ENCODE results near the gene PTPRN2. TPM values are rescaled to one million over a fixed set of nuclear protein-coding genes. Genes with fewer than 3 reads are reported as not detected.

PTPRN2 gene
- total RNA-seq, 1 experiment from 2014 or later: 2.1 TPM

- Histone ChIP-seq H3K4me1 (ENCODE audit: control insufficient read depth in 1 of 2, insufficient read depth in 2 of 2, low read length in 2 of 2) (peaks cover 6 to 13% of the 10 kb centered on the region in 2 experiments), H3K36me3 (ENCODE audit: control insufficient read depth in 1 of 2, insufficient read depth in 2 of 2, low read length in 2 of 2) (no peaks in the 10 kb centered on the region), H3K9me3 (ENCODE audit: control insufficient read depth in 1 of 2, insufficient read depth in 1 of 2, low read depth in 1 of 2, low read length in 2 of 2) (no peaks in the 10 kb centered on the region; a peak in 1 of 4 replicates), H3K79me2 (ENCODE audit: insufficient read depth, low read length) (no peaks in the 10 kb centered on the region), H3K9ac (ENCODE audit: low read length) (no peak overlapping the region), H3K4me3 (replicated peaks in 1 of 2; ENCODE audit: low read depth in 1 of 2, low read length in 2 of 2) (no peak overlapping the region), H4K20me1 (ENCODE audit: insufficient read depth) (no peaks in the 10 kb centered on the region), H2AFZ (ENCODE audit: low read depth, low read length, poor library complexity, severe bottlenecking) (no peak overlapping the region), H3K27me3 (ENCODE audit: insufficient read depth, low read length) (no peaks in the 10 kb centered on the region), H3K27ac (ENCODE audit: low read depth, low read length) (no peak overlapping the region), H3K4me2 (ENCODE audit: low read length) (no peak overlapping the region), H3K9me2 (ENCODE audit: insufficient read depth) (no peaks in the 10 kb centered on the region)
- ChIA-PET CTCF (interaction anchor here (1.4 kb wide), 1 partner anchor 20 kb away, joined by 4 read pairs; no protein-coding TSS in a partner anchor), POLR2A (no interaction called here), RAD21 (ENCODE audit: low non-redundant PET in 1 of 2, low total read pairs in 2 of 2, uncharacterized antibody in 2 of 2, unreplicated experiment in 2 of 2) (no interaction called here)
- BruUV-seq (replicated peaks): no TSS peak
- DNase-seq (ENCODE audit: low read depth, low spot score) (no peak), ATAC-seq (no peak)
- intact Hi-C loops (cut with micrococcal nuclease): no loop called here
- no peak for TF ChIP-seq CTCF (IDR thresholded peaks at IDR 0.05 in 2 of 3, conservative IDR thresholded peaks at IDR 0.05 in 1 of 3; ENCODE audit: borderline replicate concordance in 1 of 3, insufficient read depth in 1 of 3, low read depth in 2 of 3, low read length in 2 of 3)
- TF ChIP-seq CEBPB (IDR thresholded peaks at IDR 0.05; ENCODE audit: low read depth): no peak
- TF ChIP-seq CBX3 (IDR thresholded peaks at IDR 0.05; ENCODE audit: low read depth): no peak
Measured at GRCh38 chr7:157494506-157495176, 1093.0 kb downstream of the PTPRN2 start.

- Histone ChIP-seq H3K79me2 (ENCODE audit: insufficient read depth, low read length) (no peaks in the 10 kb centered on the region), H3K27me3 (ENCODE audit: insufficient read depth, low read length) (no peaks in the 10 kb centered on the region), H3K36me3 (ENCODE audit: control insufficient read depth in 1 of 2, insufficient read depth in 2 of 2, low read length in 2 of 2) (no peaks in the 10 kb centered on the region), H3K9me2 (ENCODE audit: insufficient read depth) (no peaks in the 10 kb centered on the region), H4K20me1 (ENCODE audit: insufficient read depth) (no peaks in the 10 kb centered on the region), H3K4me2 (ENCODE audit: low read length) (no peak overlapping the region), H3K9me3 (ENCODE audit: control insufficient read depth in 1 of 2, insufficient read depth in 1 of 2, low read depth in 1 of 2, low read length in 2 of 2) (no peaks in the 10 kb centered on the region; a peak in 1 of 4 replicates), H2AFZ (ENCODE audit: low read depth, low read length, poor library complexity, severe bottlenecking) (no peak overlapping the region), H3K4me1 (ENCODE audit: control insufficient read depth in 1 of 2, insufficient read depth in 2 of 2, low read length in 2 of 2) (peaks cover 6 to 15% of the 10 kb centered on the region in 2 experiments), H3K27ac (ENCODE audit: low read depth, low read length) (no peak overlapping the region), H3K4me3 (replicated peaks in 1 of 2; ENCODE audit: low read depth in 1 of 2, low read length in 2 of 2) (no peak overlapping the region), H3K9ac (ENCODE audit: low read length) (no peak overlapping the region)
- ChIA-PET RAD21 (ENCODE audit: low non-redundant PET in 1 of 2, low total read pairs in 2 of 2, uncharacterized antibody in 2 of 2, unreplicated experiment in 2 of 2) (no interaction called here), POLR2A (no interaction called here), CTCF (no interaction called here)
- no TSS peak for BruUV-seq (replicated peaks)
- no peak for DNase-seq (ENCODE audit: low read depth, low spot score)
- ATAC-seq: no peak
- intact Hi-C loops (cut with micrococcal nuclease): no loop called here
- TF ChIP-seq EGR1 (IDR thresholded peaks at IDR 0.05; ENCODE audit: low read depth) (no peak), REST (IDR thresholded peaks at IDR 0.05; ENCODE audit: low read depth) (no peak), POLR2A (IDR thresholded peaks at IDR 0.05; ENCODE audit: borderline replicate concordance, extremely low read depth, insufficient read depth, insufficient read length) (no peak), MAX (IDR thresholded peaks at IDR 0.05) (no peak), POLR2AphosphoS5 (IDR thresholded peaks at IDR 0.05; ENCODE audit: low read depth, low read length) (no peak), ZBTB33 (IDR thresholded peaks at IDR 0.05; ENCODE audit: extremely low read depth, insufficient replicate concordance, low read length) (no peak), SP1 (IDR thresholded peaks at IDR 0.05; ENCODE audit: low read depth) (no peak), SIN3A (IDR thresholded peaks at IDR 0.05; ENCODE audit: low read depth) (no peak), SRF (IDR thresholded peaks at IDR 0.05; ENCODE audit: low read depth) (no peak)
Measured at GRCh38 chr7:157493776-157494175, 1093.8 kb downstream of the PTPRN2 start.
